Thyroid gland (tissue), 4 donors: ENCODE data around the gene MAD1L1.

Source experiments
- POLR2A ChIP-seq, 2 donors: fragments of 450-650 bp; IDR thresholded peaks; one replicate each; pipeline ENCODE4 v1.6.1; 2017; ENCODE audit warnings: antibody characterized with exemption in 2 of 2, mild to moderate bottlenecking in 2 of 2, moderate library complexity in 1 of 2
- TF ChIP-seq, protein P1 (sequence below), 6 experiments: fragments of 200-600 bp in 3 of 6; fragments of 450-650 bp in 3 of 6; sonication (generic) in 3 of 6; IDR thresholded peaks; one replicate each; pipeline ENCODE4 v1.5.1; 2016 to 2019; ENCODE audit warnings: antibody characterized with exemption in 6 of 6, mild to moderate bottlenecking in 2 of 6, inconsistent platforms in 1 of 6, moderate library complexity in 1 of 6

DNA sequence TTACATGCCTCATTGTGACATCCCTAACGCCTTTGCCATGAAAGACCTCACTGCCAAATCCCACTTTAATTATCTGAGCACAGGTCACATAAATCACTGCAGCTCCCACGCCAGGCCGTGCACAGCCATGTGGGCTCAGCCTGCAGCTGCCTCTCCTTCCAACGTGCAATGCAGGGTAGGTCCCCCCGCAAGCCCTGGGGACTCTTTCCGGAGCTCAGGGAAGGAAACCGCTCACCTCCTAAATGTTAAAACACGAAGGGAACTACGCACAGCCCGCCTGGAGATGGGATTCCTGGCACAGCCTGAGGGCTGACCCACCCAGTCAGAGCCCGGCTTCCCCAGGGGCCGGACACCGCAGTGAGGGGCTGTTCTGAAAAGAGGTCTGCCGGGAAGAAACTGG lies 128.0 kb downstream of the MAD1L1 start:
- TF ChIP-seq, protein P1, sequence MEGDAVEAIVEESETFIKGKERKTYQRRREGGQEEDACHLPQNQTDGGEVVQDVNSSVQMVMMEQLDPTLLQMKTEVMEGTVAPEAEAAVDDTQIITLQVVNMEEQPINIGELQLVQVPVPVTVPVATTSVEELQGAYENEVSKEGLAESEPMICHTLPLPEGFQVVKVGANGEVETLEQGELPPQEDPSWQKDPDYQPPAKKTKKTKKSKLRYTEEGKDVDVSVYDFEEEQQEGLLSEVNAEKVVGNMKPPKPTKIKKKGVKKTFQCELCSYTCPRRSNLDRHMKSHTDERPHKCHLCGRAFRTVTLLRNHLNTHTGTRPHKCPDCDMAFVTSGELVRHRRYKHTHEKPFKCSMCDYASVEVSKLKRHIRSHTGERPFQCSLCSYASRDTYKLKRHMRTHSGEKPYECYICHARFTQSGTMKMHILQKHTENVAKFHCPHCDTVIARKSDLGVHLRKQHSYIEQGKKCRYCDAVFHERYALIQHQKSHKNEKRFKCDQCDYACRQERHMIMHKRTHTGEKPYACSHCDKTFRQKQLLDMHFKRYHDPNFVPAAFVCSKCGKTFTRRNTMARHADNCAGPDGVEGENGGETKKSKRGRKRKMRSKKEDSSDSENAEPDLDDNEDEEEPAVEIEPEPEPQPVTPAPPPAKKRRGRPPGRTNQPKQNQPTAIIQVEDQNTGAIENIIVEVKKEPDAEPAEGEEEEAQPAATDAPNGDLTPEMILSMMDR (IDR thresholded peaks at IDR 0.05): no peak
- no peak for TF ChIP-seq POLR2A (IDR thresholded peaks at IDR 0.05)
